ENCODE data around the gene SMCO4.
"Not testable (repeated sequence)": the region's sequence is repeated elsewhere in the genome, so short reads cannot be mapped to it uniquely, and the experiment has no call there.

Gene SMCO4

GRCh38 chr11:93468290-93468689 is 74.9 kb downstream of the SMCO4 start:
- Histone ChIP-seq H3K4me2 (no peak overlapping the region), H3K4me1 (ENCODE audit: low read depth, poor library complexity, severe bottlenecking) (no peaks in the 10 kb centered on the region), H3K27ac (no peak overlapping the region), H4K20me1 (ENCODE audit: insufficient read depth) (no peaks in the 10 kb centered on the region), H3K27me3 (ENCODE audit: insufficient read depth, low read depth) (no peaks in the 10 kb centered on the region), H2AFZ (ENCODE audit: low read depth) (no peak overlapping the region), H3K9ac (no peak overlapping the region), H3K79me2 (ENCODE audit: insufficient read depth, low read depth) (no peaks in the 10 kb centered on the region), H3K4me3 (IDR thresholded peaks at IDR 0.05; ENCODE audit: insufficient read depth, low read depth, low read length) (no peak overlapping the region), H3K36me3 (ENCODE audit: insufficient read depth) (no peaks in the 10 kb centered on the region)
- TF ChIP-seq CTCF (conservative IDR thresholded peaks at IDR 0.05; ENCODE audit: low read depth, low read length), result no peak

DNA sequence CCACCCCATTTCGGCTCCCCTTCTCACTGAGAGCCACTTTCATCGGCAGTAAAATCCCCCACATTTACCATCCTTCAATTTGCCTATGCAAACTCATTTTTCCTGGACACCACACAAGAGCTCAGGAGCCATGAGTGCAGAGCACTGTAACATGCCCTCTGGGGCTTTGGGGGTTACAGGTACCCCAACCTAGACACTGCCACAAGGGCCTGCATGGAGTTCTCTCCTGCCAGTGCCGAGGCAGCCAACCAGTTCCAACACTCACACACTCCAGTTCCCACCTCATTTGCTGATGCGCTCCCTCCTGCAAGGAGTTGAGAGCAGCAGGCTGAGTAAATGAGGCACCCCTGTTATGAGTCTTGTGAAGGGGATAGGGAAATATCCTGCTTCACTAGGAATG is 76.1 kb downstream of the SMCO4 start:
- no peaks in the 10 kb centered on the region for H3K36me3 ChIP-seq (ENCODE audit: insufficient read depth)
- no peaks in the 10 kb centered on the region for H3K79me2 ChIP-seq (ENCODE audit: insufficient read depth, low read depth)
- no peak overlapping the region for H3K4me2 ChIP-seq
- H2AFZ ChIP-seq (ENCODE audit: low read depth), result no peak overlapping the region
- no peak overlapping the region for H3K9ac ChIP-seq
- H3K4me3 ChIP-seq (IDR thresholded peaks at IDR 0.05; ENCODE audit: insufficient read depth, low read depth, low read length), result no peak overlapping the region
- no peaks in the 10 kb centered on the region for H3K4me1 ChIP-seq (ENCODE audit: low read depth, poor library complexity, severe bottlenecking)
- TF ChIP-seq CTCF (conservative IDR thresholded peaks at IDR 0.05; ENCODE audit: low read depth, low read length), result no peak
- no peaks in the 10 kb centered on the region for H3K27me3 ChIP-seq (ENCODE audit: insufficient read depth, low read depth)
- no peak overlapping the region for H3K27ac ChIP-seq
- no peaks in the 10 kb centered on the region for H4K20me1 ChIP-seq (ENCODE audit: insufficient read depth)

DNA sequence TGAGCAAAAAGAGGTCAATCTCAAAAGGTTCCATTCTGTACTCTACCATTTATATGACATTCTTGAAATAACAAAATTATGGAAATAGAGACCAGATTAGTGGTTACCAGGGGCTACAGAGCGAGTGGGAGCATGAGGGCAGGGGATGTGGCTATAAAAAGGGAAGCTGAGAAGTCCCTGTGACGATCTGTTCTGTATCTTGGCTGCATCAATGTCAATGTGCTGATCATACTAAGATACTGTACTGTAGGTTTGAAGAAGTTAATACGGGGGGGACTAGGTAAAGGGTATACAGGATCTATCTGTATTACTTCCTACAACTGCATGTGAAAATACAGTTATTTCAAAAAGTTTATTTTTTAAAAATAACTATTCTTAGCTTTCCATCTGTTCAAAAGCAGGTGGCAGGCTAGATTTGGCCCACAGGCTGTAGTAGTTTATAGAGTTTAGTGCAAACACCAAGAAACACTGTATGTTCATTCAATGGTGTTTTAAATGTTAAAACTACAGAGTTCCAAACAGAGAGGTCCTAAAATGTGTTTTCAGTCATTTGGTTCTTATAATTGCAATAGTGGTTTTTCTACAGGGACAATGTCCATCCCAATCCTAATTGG is 78.2 kb downstream of the SMCO4 start:
- Histone ChIP-seq H2AFZ (ENCODE audit: low read depth) (no peak overlapping the region), H4K20me1 (ENCODE audit: insufficient read depth) (no peaks in the 10 kb centered on the region), H3K27me3 (ENCODE audit: insufficient read depth, low read depth) (no peaks in the 10 kb centered on the region), H3K4me3 (IDR thresholded peaks at IDR 0.05; ENCODE audit: insufficient read depth, low read depth, low read length) (no peak overlapping the region), H3K27ac (no peak overlapping the region), H3K79me2 (ENCODE audit: insufficient read depth, low read depth) (no peaks in the 10 kb centered on the region), H3K9ac (no peak overlapping the region), H3K4me2 (no peak overlapping the region), H3K4me1 (ENCODE audit: low read depth, poor library complexity, severe bottlenecking) (no peaks in the 10 kb centered on the region), H3K36me3 (ENCODE audit: insufficient read depth) (no peaks in the 10 kb centered on the region)
- no peak for TF ChIP-seq CTCF (conservative IDR thresholded peaks at IDR 0.05; ENCODE audit: low read depth, low read length)

- not testable (repeated sequence) for H3K27ac ChIP-seq; H3K4me2 ChIP-seq; H2AFZ ChIP-seq (ENCODE audit: low read depth); H3K36me3 ChIP-seq (ENCODE audit: insufficient read depth); H3K9ac ChIP-seq; H3K27me3 ChIP-seq (ENCODE audit: insufficient read depth, low read depth); H4K20me1 ChIP-seq (ENCODE audit: insufficient read depth); H3K79me2 ChIP-seq (ENCODE audit: insufficient read depth, low read depth); H3K4me1 ChIP-seq (ENCODE audit: low read depth, poor library complexity, severe bottlenecking); H3K4me3 ChIP-seq (IDR thresholded peaks at IDR 0.05; ENCODE audit: insufficient read depth, low read depth, low read length)
These were observed 79.5 kb downstream of the SMCO4 start for GRCh38 chr11:93463666-93464065.

DNA sequence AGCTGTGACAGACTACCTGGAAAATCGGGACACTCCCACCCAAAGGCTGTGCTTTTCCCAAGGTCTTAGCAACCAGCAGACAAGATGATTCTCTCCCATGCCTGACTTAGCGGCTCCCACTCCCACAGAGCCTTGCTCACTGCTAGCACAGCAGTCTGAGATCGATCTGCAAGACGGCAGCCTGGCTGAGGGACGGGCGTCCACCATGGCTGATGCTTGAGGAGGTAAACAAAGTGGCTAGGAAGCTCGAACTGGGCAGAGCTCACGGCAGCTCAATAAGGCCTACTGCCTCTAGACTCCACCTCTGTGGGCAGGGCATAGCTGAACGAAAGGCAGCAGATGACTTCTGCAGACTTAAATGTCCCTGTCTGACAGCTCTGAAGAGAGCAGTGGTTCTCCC is 84.9 kb downstream of the SMCO4 start:
- Histone ChIP-seq H3K4me3 (IDR thresholded peaks at IDR 0.05; ENCODE audit: insufficient read depth, low read depth, low read length) (no peak overlapping the region), H3K4me2 (no peak overlapping the region), H3K9ac (no peak overlapping the region), H2AFZ (ENCODE audit: low read depth) (no peak overlapping the region), H3K4me1 (ENCODE audit: low read depth, poor library complexity, severe bottlenecking) (no peaks in the 10 kb centered on the region), H3K79me2 (ENCODE audit: insufficient read depth, low read depth) (no peaks in the 10 kb centered on the region), H4K20me1 (ENCODE audit: insufficient read depth) (no peaks in the 10 kb centered on the region), H3K27ac (no peak overlapping the region), H3K27me3 (ENCODE audit: insufficient read depth, low read depth) (no peaks in the 10 kb centered on the region), H3K36me3 (ENCODE audit: insufficient read depth) (no peaks in the 10 kb centered on the region)
- no peak for TF ChIP-seq CTCF (conservative IDR thresholded peaks at IDR 0.05; ENCODE audit: low read depth, low read length)

Measured in KMS-11 (cell line).